NCI-H2029 treated with DMSO at 0.1 percent for 48 hours (cell line): ENCODE results near the gene CPT1A.

Experiments
- DNase-seq: peaks from one replicate; lab custom pipeline; 2025; lab: John Stamatoyannopoulos, UW

Gene CPT1A

GRCh38 chr11:68757711-68758110 lies 84.0 kb downstream of the CPT1A start:
- no peak for DNase-seq

GRCh38 chr11:68756171-68756766 lies 85.4 kb downstream of the CPT1A start:
- DNase-seq = no peak

- no peak for DNase-seq
These were observed 88.4 kb downstream of the CPT1A start for GRCh38 chr11:68753300-68753699.

- peak; percentile 79 for DNase-seq
These were observed 90.3 kb downstream of the CPT1A start, which contains the start of gene TESMIN for GRCh38 chr11:68751331-68751856. TSS of gene TESMIN (minus strand) at chr11:68751520. CDS start at chr11:68750660, 860 bp downstream.

GRCh38 chr11:68751004-68751325 lies 90.8 kb downstream of the CPT1A start:
- DNase-seq = no peak

- no peak for DNase-seq
These were observed 91.3 kb downstream of the CPT1A start for GRCh38 chr11:68750195-68751003.

GRCh38 chr11:68749229-68750123 lies 92.2 kb downstream of the CPT1A start:
- no peak for DNase-seq

GRCh38 chr11:68748061-68748460 lies 93.7 kb downstream of the CPT1A start:
- no peak for DNase-seq

- no peak for DNase-seq
These were observed 98.2 kb downstream of the CPT1A start for GRCh38 chr11:68743539-68743938.

- no peak for DNase-seq
These were observed 100.3 kb downstream of the CPT1A start for GRCh38 chr11:68741463-68741862.

GRCh38 chr11:68735646-68736045 lies 106.1 kb downstream of the CPT1A start:
- DNase-seq = no peak

- no peak for DNase-seq
These were observed 106.6 kb downstream of the CPT1A start for GRCh38 chr11:68735125-68735524.

- DNase-seq = no peak
These were observed 107.6 kb downstream of the CPT1A start for GRCh38 chr11:68734111-68734510.

GRCh38 chr11:68727783-68728182 lies 113.9 kb downstream of the CPT1A start:
- no peak for DNase-seq

GRCh38 chr11:68724293-68724692 lies 117.4 kb downstream of the CPT1A start:
- DNase-seq = no peak

GRCh38 chr11:68722143-68722542 lies 119.6 kb downstream of the CPT1A start:
- no peak for DNase-seq

GRCh38 chr11:68721075-68721474 lies 120.6 kb downstream of the CPT1A start:
- DNase-seq = no peak

GRCh38 chr11:68715456-68716122 lies 126.1 kb downstream of the CPT1A start:
- DNase-seq = no peak

GRCh38 chr11:68714060-68714856 lies 127.5 kb downstream of the CPT1A start:
- no peak for DNase-seq

GRCh38 chr11:68711114-68711513 lies 130.6 kb downstream of the CPT1A start:
- DNase-seq = no peak

GRCh38 chr11:68710409-68710808 lies 131.3 kb downstream of the CPT1A start:
- no peak for DNase-seq
